Measurements from ENCODE around the gene CCDC187. TPM values are rescaled to one million over a fixed set of nuclear protein-coding genes. Genes with fewer than 3 reads are reported as not detected.

Gene CCDC187
- total RNA-seq, 6 experiments from 2014 or later: 0.09 to 0.80 (median 0.62) TPM; not detected in 3

GRCh38 chr9:136230365-136230764 lies 73.5 kb downstream of the CCDC187 start:
- Histone ChIP-seq H3K36me3 (no peaks in the 10 kb centered on the region), H3K9me3 (no peaks in the 10 kb centered on the region), H3K4me3 (no peak overlapping the region), H3K27ac (peak overlapping the region in 2 of 3 donors; percentile 65 to 93), H3K27me3 (no peaks in the 10 kb centered on the region), H3K4me1 (peaks cover 0 to 21% (median 9%) of the 10 kb centered on the region in 4 donors)
- 73% methylated on average over 5 of the region's 10 CpGs for WGBS (ENCODE audit: insufficient coverage, low coverage, low lambda C conversion rate, missing lambda C conversion rate)
- DNase-seq (no peak), ATAC-seq (no peak)
- intact Hi-C loops (cut with DNase I): no loop called here
- TF ChIP-seq CTCF (IDR thresholded peaks at IDR 0.05): no peak
- TF ChIP-seq POLR2A (IDR thresholded peaks at IDR 0.05): no peak

DNA sequence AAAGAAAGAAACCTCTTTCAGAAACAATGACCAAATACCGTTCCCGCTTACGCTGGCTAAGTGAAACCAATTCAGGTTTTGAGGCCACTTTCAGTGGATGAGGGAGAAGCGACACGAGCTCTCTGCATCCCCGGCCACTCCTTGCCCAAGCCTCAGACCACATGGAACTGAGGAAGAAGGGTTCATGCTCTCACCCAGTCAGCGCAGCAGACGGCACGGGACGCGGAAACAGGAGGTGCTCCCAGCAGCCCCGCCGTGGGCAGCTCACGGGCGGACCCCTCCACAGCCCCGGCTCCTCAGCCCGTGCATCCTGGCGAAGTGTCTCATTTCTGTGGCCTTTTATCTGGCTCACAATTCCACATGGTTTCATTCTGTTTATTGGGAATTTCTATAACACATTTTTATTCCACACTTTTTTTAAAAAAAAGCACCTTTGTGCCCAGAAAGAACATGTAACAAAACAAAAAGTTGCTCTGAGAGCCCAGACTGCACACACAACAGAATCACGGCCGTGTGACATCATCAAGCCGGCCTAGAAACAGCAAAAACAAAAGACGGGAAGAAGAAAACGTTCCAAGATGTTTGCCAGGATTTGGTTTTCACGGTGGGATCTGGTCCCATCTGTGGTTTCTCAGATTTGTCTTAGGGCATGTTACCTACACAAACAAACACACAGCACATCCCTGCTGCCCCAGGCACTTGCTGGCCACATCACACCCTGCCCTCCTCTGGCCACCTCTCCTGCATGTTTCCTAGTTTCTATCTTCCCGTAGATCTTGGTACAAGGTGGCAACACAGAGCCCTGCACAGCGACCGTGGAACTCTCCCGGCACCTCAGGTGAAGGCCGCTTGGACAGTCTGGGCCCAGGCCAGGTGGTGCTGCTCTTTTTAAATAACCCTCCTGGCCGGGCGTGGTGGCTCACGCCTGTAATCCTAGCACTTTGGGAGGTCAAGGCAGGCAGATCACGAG lies 74.5 kb downstream of the CCDC187 start:
- H3K4me3 ChIP-seq: no peak overlapping the region
- H3K36me3 ChIP-seq: no peaks in the 10 kb centered on the region
- DNase-seq (no peak), ATAC-seq (no peak)
- WGBS (ENCODE audit: insufficient coverage, low coverage, low lambda C conversion rate, missing lambda C conversion rate): 80% methylated on average over 14 of the region's 33 CpGs
- H3K27ac ChIP-seq: peak overlapping the region in 2 of 3 donors; percentile 65 to 93
- H3K9me3 ChIP-seq: no peaks in the 10 kb centered on the region
- TF ChIP-seq POLR2A (IDR thresholded peaks at IDR 0.05) (no peak), CTCF (IDR thresholded peaks at IDR 0.05) (no peak)
- intact Hi-C loops (cut with DNase I): no loop called here
- H3K4me1 ChIP-seq: peaks cover 0 to 21% (median 9%) of the 10 kb centered on the region in 4 donors
- no peaks in the 10 kb centered on the region for H3K27me3 ChIP-seq

GRCh38 chr9:136228107-136228875 lies 75.6 kb downstream of the CCDC187 start:
- TF ChIP-seq CTCF (IDR thresholded peaks at IDR 0.05): no peak
- TF ChIP-seq POLR2A (IDR thresholded peaks at IDR 0.05): no peak
- intact Hi-C loops (cut with DNase I): no loop called here
- H3K27me3 ChIP-seq: no peaks in the 10 kb centered on the region
- H3K4me3 ChIP-seq: no peak overlapping the region
- peaks cover 0 to 4% (median 0%) of the 10 kb centered on the region in 4 donors for H3K36me3 ChIP-seq
- H3K9me3 ChIP-seq: no peaks in the 10 kb centered on the region
- WGBS (ENCODE audit: insufficient coverage, low coverage, low lambda C conversion rate, missing lambda C conversion rate): 57% methylated on average over 3 of the region's 18 CpGs
- no peak overlapping the region for H3K27ac ChIP-seq
- peaks cover 0 to 21% (median 9%) of the 10 kb centered on the region in 4 donors for H3K4me1 ChIP-seq
- DNase-seq (no peak), ATAC-seq (no peak)

- DNase-seq (no peak), ATAC-seq (no peak)
- H3K36me3 ChIP-seq: peaks cover 0 to 4% (median 0%) of the 10 kb centered on the region in 4 donors
- H3K9me3 ChIP-seq: no peaks in the 10 kb centered on the region
- peaks cover 0 to 19% (median 7%) of the 10 kb centered on the region in 4 donors for H3K4me1 ChIP-seq
- no peaks in the 10 kb centered on the region for H3K27me3 ChIP-seq
- intact Hi-C loops (cut with DNase I): no loop called here
- WGBS (ENCODE audit: insufficient coverage, low coverage, low lambda C conversion rate, missing lambda C conversion rate): 89% methylated on average over 21 of the region's 30 CpGs
- no peak for TF ChIP-seq CTCF (IDR thresholded peaks at IDR 0.05)
- no peak for TF ChIP-seq POLR2A (IDR thresholded peaks at IDR 0.05)
- H3K4me3 ChIP-seq: no peak overlapping the region
- H3K27ac ChIP-seq: no peak overlapping the region
These were observed 77.0 kb downstream of the CCDC187 start for GRCh38 chr9:136226680-136227407.

Measured in right lobe of liver (tissue), 6 donors.